Endothelial cell (in vitro differentiated cells): ENCODE measurements around the gene ACVRL1. TPM values are rescaled to one million over a fixed set of nuclear protein-coding genes. Genes with fewer than 3 reads are reported as not detected.
A peak's percentile ranks its signal among the peaks of the same experiment; 100 is the strongest.
"Not testable (repeated sequence)": the region's sequence is repeated elsewhere in the genome, so short reads cannot be mapped to it uniquely, and the experiment has no call there.

Experiments used
- DNase-seq: peaks from one replicate; pipeline ENCODE4 v3.0.0; 2021; ENCODE audit warnings: low spot score
- H3K27ac Mint-ChIP-seq: one replicate; pipeline ENCODE4 v1.8.0; 2021; ENCODE audit warnings: mixed read lengths, inconsistent platforms; ENCODE audit not compliant: unreplicated experiment
- H3K27me3 Mint-ChIP-seq: one replicate; pipeline ENCODE4 v1.8.0; 2021; ENCODE audit warnings: mild to moderate bottlenecking, moderate library complexity, mixed read lengths, inconsistent platforms; ENCODE audit not compliant: unreplicated experiment
- H3K36me3 Mint-ChIP-seq: one replicate; pipeline ENCODE4 v1.8.0; 2021; ENCODE audit warnings: mild to moderate bottlenecking, low read depth, mixed read lengths, inconsistent platforms; ENCODE audit not compliant: unreplicated experiment
- H3K4me1 Mint-ChIP-seq: one replicate; pipeline ENCODE4 v1.8.0; 2021; ENCODE audit warnings: mild to moderate bottlenecking, mixed read lengths, inconsistent platforms; ENCODE audit not compliant: unreplicated experiment
- H3K4me3 Mint-ChIP-seq: one replicate; pipeline ENCODE4 v1.8.0; 2021; ENCODE audit warnings: mild to moderate bottlenecking, mixed read lengths, inconsistent platforms; ENCODE audit not compliant: unreplicated experiment
- H3K9me3 Mint-ChIP-seq: one replicate; pipeline ENCODE4 v1.8.0; 2021; ENCODE audit warnings: mixed read lengths, inconsistent platforms; ENCODE audit not compliant: unreplicated experiment
- total RNA-seq: library from RNA; stranded (reverse); fragmentation: NEBNext Ultra II Directional; extraction: Animal tissue kit (Norgen Biotek cat#: 25700); gene quantifications from one replicate; pipeline ENCODE4 v1.2.1, GENCODE V29; 2021; ENCODE audit not compliant: unreplicated experiment
- TF ChIP-seq, protein P1 (sequence below): fragments of 200-600 bp; sonication (generic); IDR thresholded peaks from one replicate; pipeline ENCODE4 v1.5.0; 2021; ENCODE audit warnings: antibody characterized with exemption; ENCODE audit not compliant: unreplicated experiment

Gene ACVRL1
- total RNA-seq, 1 donor from 2014 or later: 395 TPM

DNA sequence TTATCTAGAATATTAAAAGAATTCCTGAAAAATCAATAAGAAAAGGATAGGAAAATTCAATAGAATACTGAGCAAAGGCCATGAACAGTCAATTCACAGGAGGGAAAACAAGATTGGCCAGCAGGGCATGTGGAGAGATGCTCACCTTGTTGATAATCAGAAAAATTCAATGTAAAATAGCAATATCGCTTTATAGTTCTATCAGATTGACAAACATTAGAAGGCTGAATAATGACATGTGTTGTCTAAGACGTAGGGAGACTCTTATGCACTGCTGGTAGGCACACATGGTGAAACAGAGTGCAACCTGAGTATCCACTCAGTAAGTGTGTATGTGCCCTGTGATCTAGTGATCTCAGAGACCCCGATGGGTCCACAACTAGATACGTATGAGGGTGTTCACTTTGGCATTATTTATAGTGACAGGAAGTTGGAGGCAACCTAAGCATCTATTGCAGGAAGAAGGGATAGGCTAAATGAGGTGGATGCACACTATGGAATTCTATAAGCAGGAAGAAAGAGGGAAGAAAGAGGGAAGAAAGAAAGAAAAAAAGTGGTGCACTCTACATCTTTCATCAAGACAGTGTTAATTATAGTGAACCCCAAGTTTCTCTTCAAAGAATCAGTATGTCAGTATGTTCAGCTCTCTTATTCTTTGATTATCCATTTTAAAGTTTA lies 23.2 kb upstream of the ACVRL1 start:
- Mint-ChIP-seq H3K27ac (no peak overlapping the region), H3K36me3 (no peaks in the 10 kb centered on the region), H3K9me3 (no peaks in the 10 kb centered on the region), H3K4me1 (peaks cover 22% of the 10 kb centered on the region), H3K4me3 (no peak overlapping the region), H3K27me3 (peaks cover 1% of the 10 kb centered on the region)
- TF ChIP-seq, protein P1, sequence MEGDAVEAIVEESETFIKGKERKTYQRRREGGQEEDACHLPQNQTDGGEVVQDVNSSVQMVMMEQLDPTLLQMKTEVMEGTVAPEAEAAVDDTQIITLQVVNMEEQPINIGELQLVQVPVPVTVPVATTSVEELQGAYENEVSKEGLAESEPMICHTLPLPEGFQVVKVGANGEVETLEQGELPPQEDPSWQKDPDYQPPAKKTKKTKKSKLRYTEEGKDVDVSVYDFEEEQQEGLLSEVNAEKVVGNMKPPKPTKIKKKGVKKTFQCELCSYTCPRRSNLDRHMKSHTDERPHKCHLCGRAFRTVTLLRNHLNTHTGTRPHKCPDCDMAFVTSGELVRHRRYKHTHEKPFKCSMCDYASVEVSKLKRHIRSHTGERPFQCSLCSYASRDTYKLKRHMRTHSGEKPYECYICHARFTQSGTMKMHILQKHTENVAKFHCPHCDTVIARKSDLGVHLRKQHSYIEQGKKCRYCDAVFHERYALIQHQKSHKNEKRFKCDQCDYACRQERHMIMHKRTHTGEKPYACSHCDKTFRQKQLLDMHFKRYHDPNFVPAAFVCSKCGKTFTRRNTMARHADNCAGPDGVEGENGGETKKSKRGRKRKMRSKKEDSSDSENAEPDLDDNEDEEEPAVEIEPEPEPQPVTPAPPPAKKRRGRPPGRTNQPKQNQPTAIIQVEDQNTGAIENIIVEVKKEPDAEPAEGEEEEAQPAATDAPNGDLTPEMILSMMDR: no peak
- no peak for DNase-seq

DNA sequence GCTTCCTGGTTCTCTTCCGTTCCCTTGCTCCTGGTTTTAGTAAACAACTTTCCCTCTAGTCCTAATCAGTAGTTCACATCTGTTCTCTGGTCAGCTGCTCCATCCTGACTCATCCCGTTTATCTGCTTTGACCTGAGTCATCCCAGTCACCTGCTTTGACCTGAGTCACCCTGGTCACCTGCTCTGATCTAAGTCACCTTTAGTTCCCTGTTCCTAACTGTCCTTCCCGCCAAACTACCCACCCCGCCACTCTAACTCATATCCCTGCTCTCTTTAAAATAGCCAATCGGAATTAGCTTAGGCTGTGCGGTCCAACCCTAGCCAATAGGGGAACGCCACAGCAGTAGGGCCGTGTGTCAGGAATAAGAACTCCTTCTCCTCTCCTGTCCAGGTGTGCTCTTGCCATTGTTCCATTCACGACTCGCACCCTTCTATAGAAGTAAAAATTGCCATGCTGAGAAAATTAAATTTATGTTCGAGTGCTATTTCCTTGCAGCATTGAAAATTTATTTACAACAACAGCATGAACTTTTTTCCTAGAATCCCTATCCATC lies 22.6 kb upstream of the ACVRL1 start:
- TF ChIP-seq, protein P1: no peak
- H3K36me3 Mint-ChIP-seq: no peaks in the 10 kb centered on the region
- peak overlapping the region; percentile 76 for H3K27ac Mint-ChIP-seq
- no peaks in the 10 kb centered on the region for H3K9me3 Mint-ChIP-seq
- peaks cover 20% of the 10 kb centered on the region for H3K4me1 Mint-ChIP-seq
- H3K4me3 Mint-ChIP-seq: no peak overlapping the region
- DNase-seq: no peak
- peaks cover 1% of the 10 kb centered on the region for H3K27me3 Mint-ChIP-seq

GRCh38 chr12:51885294-51886020 lies 21.8 kb upstream of the ACVRL1 start:
- H3K4me3 Mint-ChIP-seq, DNase-seq, H3K36me3 Mint-ChIP-seq, H3K27me3 Mint-ChIP-seq, H3K9me3 Mint-ChIP-seq: not testable (repeated sequence)
- peak overlapping the region; percentile 76 for H3K27ac Mint-ChIP-seq
- peaks cover 20% of the 10 kb centered on the region for H3K4me1 Mint-ChIP-seq

DNA sequence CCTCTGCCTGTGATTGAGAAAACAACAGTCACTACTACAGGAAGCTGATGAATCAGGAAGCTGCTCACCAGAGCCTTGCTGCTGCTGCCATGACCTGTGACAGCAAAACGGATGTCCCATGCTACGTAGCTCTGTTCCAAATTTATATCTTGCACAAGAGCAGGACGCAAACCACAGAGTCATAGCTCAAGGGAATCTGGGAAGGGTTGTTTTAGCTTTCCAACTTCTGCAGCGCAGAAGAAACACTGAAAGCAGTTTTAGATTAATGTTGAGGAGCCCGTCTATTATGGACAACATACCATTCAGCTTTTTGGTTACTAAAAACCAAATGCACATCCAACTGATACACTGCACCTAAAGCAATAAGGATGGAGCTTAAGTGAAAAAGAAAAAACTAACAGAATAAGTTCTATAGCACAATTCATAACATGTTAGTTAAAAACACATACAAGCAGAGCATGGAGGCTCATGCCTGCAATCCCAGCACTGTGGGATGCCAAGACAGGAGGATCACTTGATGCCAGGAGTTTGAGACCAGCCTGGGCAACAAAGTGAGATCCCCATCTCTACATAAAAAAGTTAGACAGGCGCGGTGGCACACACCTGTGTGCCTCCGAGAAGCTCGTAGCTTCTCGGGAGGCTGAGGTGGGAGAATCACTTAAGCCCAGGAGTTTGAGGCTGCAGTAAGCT lies 21.1 kb upstream of the ACVRL1 start:
- Mint-ChIP-seq H3K36me3 (no peaks in the 10 kb centered on the region), H3K4me1 (peaks cover 20% of the 10 kb centered on the region), H3K27me3 (peaks cover 1% of the 10 kb centered on the region), H3K27ac (peak overlapping the region; percentile 67), H3K4me3 (no peak overlapping the region), H3K9me3 (no peaks in the 10 kb centered on the region)
- TF ChIP-seq, protein P1: no peak
- DNase-seq: no peak

GRCh38 chr12:51887476-51888315 lies 19.6 kb upstream of the ACVRL1 start, which contains the start of gene ANKRD33:
TSS of gene ANKRD33 (plus strand) at chr12:51888103. CDS start at chr12:51888187, 84 bp downstream.
- peaks cover 20% of the 10 kb centered on the region for H3K4me1 Mint-ChIP-seq
- H3K27me3 Mint-ChIP-seq: peaks cover 1% of the 10 kb centered on the region
- H3K4me3 Mint-ChIP-seq: no peak within 1 kb of the TSS
- no peak within 1 kb of the TSS for H3K27ac Mint-ChIP-seq
- no peaks in the 10 kb centered on the region for H3K9me3 Mint-ChIP-seq
- peak; percentile 69 for DNase-seq
- no peaks in the 10 kb centered on the region for H3K36me3 Mint-ChIP-seq
- TF ChIP-seq, protein P1: no peak
